ENCODE measurements around the gene GABRD. TPM values are rescaled to one million over a fixed set of nuclear protein-coding genes. Genes with fewer than 3 reads are reported as not detected.

Gene GABRD
- total RNA-seq, 4 donors from 2014 or later = 0.57 to 5.4 (median 1.8) TPM; not detected in 1

- peaks cover 0 to 27% (median 0%) of the 10 kb centered on the region in 3 donors for H3K4me1 ChIP-seq
- H3K27me3 ChIP-seq = peaks cover 0 to 43% (median 0%) of the 10 kb centered on the region in 4 donors
Measured at GRCh38 chr1:1986451-1987141, 32.5 kb upstream of the GABRD start.

GRCh38 chr1:1987142-1987510, 32.0 kb upstream of the GABRD start:
- no peak for DNase-seq
- H3K4me1 ChIP-seq = peaks cover 0 to 27% (median 0%) of the 10 kb centered on the region in 3 donors
- H3K36me3 ChIP-seq = no peaks in the 10 kb centered on the region
- intact Hi-C loops (cut with DNase I) = no loop called here
- WGBS, 2 donors = no CpG with 5 or more reads among the region's 13 CpGs
- H3K9me3 ChIP-seq = no peaks in the 10 kb centered on the region
- TF ChIP-seq, protein P1, sequence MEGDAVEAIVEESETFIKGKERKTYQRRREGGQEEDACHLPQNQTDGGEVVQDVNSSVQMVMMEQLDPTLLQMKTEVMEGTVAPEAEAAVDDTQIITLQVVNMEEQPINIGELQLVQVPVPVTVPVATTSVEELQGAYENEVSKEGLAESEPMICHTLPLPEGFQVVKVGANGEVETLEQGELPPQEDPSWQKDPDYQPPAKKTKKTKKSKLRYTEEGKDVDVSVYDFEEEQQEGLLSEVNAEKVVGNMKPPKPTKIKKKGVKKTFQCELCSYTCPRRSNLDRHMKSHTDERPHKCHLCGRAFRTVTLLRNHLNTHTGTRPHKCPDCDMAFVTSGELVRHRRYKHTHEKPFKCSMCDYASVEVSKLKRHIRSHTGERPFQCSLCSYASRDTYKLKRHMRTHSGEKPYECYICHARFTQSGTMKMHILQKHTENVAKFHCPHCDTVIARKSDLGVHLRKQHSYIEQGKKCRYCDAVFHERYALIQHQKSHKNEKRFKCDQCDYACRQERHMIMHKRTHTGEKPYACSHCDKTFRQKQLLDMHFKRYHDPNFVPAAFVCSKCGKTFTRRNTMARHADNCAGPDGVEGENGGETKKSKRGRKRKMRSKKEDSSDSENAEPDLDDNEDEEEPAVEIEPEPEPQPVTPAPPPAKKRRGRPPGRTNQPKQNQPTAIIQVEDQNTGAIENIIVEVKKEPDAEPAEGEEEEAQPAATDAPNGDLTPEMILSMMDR (IDR thresholded peaks at IDR 0.05) = no peak
- TF ChIP-seq POLR2A (IDR thresholded peaks at IDR 0.05) = no peak
- H3K27me3 ChIP-seq = peaks cover 0 to 45% (median 0%) of the 10 kb centered on the region in 4 donors
- no peak overlapping the region for H3K4me3 ChIP-seq
- H3K27ac ChIP-seq = no peak overlapping the region

More at GRCh38 chr1:1986451-1987141, 32.5 kb upstream of the GABRD start:
- intact Hi-C loops (cut with DNase I) = no loop called here
- no peak for DNase-seq
- no peak overlapping the region for H3K4me3 ChIP-seq
- no peaks in the 10 kb centered on the region for H3K36me3 ChIP-seq
- no peak overlapping the region for H3K27ac ChIP-seq
- 67 to 79% methylated on average over 11 to 14 of the region's 24 CpGs for WGBS, 2 donors
- no peaks in the 10 kb centered on the region for H3K9me3 ChIP-seq
- TF ChIP-seq, protein P1 (IDR thresholded peaks at IDR 0.05) = no peak
- TF ChIP-seq POLR2A (IDR thresholded peaks at IDR 0.05) = no peak

GRCh38 chr1:1988061-1988945, 30.8 kb upstream of the GABRD start:
- TF ChIP-seq, protein P1 (IDR thresholded peaks at IDR 0.05) = no peak
- TF ChIP-seq POLR2A (IDR thresholded peaks at IDR 0.05) = no peak
- Histone ChIP-seq H3K9me3 (no peaks in the 10 kb centered on the region), H3K4me1 (peaks cover 0 to 27% (median 0%) of the 10 kb centered on the region in 3 donors), H3K36me3 (no peaks in the 10 kb centered on the region), H3K4me3 (no peak overlapping the region), H3K27me3 (peaks cover 0 to 50% (median 0%) of the 10 kb centered on the region in 4 donors), H3K27ac (no peak overlapping the region)
- intact Hi-C loops (cut with DNase I) = no loop called here
- 65 to 68% methylated on average over 16 to 20 of the region's 29 CpGs for WGBS, 2 donors
- DNase-seq = no peak

DNA sequence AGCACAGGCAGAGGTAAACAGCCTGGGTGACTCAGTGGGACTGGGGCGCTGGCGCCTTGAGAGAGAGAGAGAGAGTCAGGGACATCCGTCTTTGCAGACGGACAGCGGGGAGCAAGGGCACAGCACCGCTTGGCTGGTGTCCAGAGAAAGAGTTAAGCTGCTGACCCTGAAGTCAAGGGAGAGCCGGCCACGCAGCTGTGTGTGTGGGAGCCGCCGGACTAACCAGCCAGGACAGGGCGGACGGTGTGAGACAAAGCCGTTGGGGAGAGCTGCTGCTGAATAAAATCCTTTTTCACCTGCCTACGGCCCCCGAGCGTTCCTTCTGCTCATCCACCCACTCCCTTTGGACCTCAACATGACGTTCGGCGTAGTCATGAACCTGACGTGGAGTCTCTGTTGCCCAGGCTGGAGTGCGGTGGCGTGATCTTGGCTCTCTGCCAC, 30.0 kb upstream of the GABRD start:
- Histone ChIP-seq H3K36me3 (no peaks in the 10 kb centered on the region), H3K27ac (peak overlapping the region in 3 of 4 donors; percentile 31 to 75 (median 42)), H3K4me1 (peaks cover 0 to 27% (median 0%) of the 10 kb centered on the region in 3 donors), H3K9me3 (no peaks in the 10 kb centered on the region), H3K27me3 (peaks cover 0 to 50% (median 0%) of the 10 kb centered on the region in 4 donors), H3K4me3 (no peak overlapping the region)
- DNase-seq = no peak
- WGBS, 2 donors = 70 to 71% methylated on average over 21 to 22 of the region's 22 CpGs
- TF ChIP-seq POLR2A (IDR thresholded peaks at IDR 0.05) = no peak
- TF ChIP-seq, protein P1 (IDR thresholded peaks at IDR 0.05) = no peak
- intact Hi-C loops (cut with DNase I) = no loop called here

GRCh38 chr1:1989789-1990188, 29.4 kb upstream of the GABRD start:
- peaks cover 0 to 53% (median 0%) of the 10 kb centered on the region in 4 donors for H3K27me3 ChIP-seq
- TF ChIP-seq POLR2A (IDR thresholded peaks at IDR 0.05) = no peak
- TF ChIP-seq, protein P1 (IDR thresholded peaks at IDR 0.05) = no peak
- intact Hi-C loops (cut with DNase I) = no loop called here
- H3K4me1 ChIP-seq = peaks cover 0 to 27% (median 0%) of the 10 kb centered on the region in 3 donors
- no peaks in the 10 kb centered on the region for H3K9me3 ChIP-seq
- 68 to 70% methylated on average over 8 to 9 of the region's 9 CpGs for WGBS, 2 donors
- H3K4me3 ChIP-seq = no peak overlapping the region
- DNase-seq = no peak
- no peaks in the 10 kb centered on the region for H3K36me3 ChIP-seq
- peak overlapping the region in 3 of 4 donors; percentile 31 to 75 (median 42) for H3K27ac ChIP-seq

All from esophagus squamous epithelium (tissue), 5 donors.